ENCODE data around the gene CLDN15.

GRCh38 chr7:101186844-101187428 lies 50.7 kb downstream of the CLDN15 start:
- TF ChIP-seq POLR2A (IDR thresholded peaks at IDR 0.05; ENCODE audit: low read length) (no peak), ESRRA (IDR thresholded peaks at IDR 0.05; ENCODE audit: borderline replicate concordance, low read length) (no peak), RAD21 (conservative IDR thresholded peaks at IDR 0.05 in 1 of 2, IDR thresholded peaks at IDR 0.05 in 1 of 2) (no peak), HES2 (IDR thresholded peaks at IDR 0.05) (no peak), PHF8 (IDR thresholded peaks at IDR 0.05; ENCODE audit: borderline replicate concordance, low read depth) (no peak), MAFK (IDR thresholded peaks at IDR 0.05; ENCODE audit: partially characterized antibody) (no peak), JUN (IDR thresholded peaks at IDR 0.05) (no peak)
- TF ChIP-seq, protein P1, sequence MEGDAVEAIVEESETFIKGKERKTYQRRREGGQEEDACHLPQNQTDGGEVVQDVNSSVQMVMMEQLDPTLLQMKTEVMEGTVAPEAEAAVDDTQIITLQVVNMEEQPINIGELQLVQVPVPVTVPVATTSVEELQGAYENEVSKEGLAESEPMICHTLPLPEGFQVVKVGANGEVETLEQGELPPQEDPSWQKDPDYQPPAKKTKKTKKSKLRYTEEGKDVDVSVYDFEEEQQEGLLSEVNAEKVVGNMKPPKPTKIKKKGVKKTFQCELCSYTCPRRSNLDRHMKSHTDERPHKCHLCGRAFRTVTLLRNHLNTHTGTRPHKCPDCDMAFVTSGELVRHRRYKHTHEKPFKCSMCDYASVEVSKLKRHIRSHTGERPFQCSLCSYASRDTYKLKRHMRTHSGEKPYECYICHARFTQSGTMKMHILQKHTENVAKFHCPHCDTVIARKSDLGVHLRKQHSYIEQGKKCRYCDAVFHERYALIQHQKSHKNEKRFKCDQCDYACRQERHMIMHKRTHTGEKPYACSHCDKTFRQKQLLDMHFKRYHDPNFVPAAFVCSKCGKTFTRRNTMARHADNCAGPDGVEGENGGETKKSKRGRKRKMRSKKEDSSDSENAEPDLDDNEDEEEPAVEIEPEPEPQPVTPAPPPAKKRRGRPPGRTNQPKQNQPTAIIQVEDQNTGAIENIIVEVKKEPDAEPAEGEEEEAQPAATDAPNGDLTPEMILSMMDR (IDR thresholded peaks at IDR 0.05), result no peak
